GM12891 (cell line): ENCODE results near the gene TMEM179.

Experiments used
- PAX5 ChIP-seq: IDR thresholded peaks from 2 replicates; pipeline ENCODE4 v1.6.1; 2011; ENCODE audit warnings: low read length, moderate library complexity, mild to moderate bottlenecking; ENCODE audit not compliant: insufficient read depth, severe bottlenecking
- POLR2A ChIP-seq: IDR thresholded peaks from 2 replicates; pipeline ENCODE4 v1.6.1; 2011; ENCODE audit warnings: low read depth, low read length, control low read depth
- POLR2AphosphoS5 ChIP-seq: IDR thresholded peaks from 2 replicates; pipeline ENCODE4 v1.6.1; 2011; ENCODE audit warnings: low read depth, low read length, control low read depth
- SPI1 ChIP-seq: IDR thresholded peaks from 2 replicates; pipeline ENCODE4 v1.6.1; 2011; ENCODE audit warnings: low read depth, low read length, control low read depth

- no peak for TF ChIP-seq POLR2AphosphoS5
- no peak for TF ChIP-seq POLR2A
- TF ChIP-seq SPI1, result no peak
- no peak for TF ChIP-seq PAX5
These were observed 37.2 kb downstream of the TMEM179 start for GRCh38 chr14:104567141-104567956.
